ENCODE measurements around the gene RBM33. TPM values are rescaled to one million over a fixed set of nuclear protein-coding genes. Genes with fewer than 3 reads are reported as not detected.
A peak's percentile ranks its signal among the peaks of the same experiment; 100 is the strongest.

Gene RBM33
- total RNA-seq, 1 donor: 23.7 TPM

DNA sequence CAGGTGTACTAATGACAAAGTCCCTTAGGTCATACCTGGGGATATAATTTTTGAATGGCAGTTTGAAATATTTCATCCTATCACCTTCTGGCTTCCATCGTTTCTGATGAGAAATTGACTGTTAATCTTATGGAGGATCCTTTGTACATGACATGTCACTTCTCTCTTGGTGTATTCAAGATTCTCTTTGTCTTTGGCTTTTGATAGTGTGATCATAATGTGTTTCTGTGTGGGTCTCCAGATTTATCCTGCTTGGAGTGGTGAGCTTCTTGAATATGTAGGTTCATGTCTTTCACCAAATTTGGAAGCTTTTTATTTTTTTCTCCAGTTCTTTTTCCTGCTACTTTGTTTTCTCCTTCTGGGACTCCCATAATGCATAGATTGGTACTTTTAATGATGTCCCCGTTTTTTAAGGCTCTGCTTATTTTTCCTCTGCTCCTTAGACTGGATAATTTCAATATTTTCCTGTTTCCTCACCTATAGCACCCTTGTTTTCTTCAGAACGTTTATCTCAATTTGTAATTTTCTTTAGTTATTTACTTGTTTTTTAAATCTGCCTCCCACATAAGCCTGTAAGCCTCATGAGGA is 4.4 kb downstream of the RBM33 start:
- TF ChIP-seq, protein P1, sequence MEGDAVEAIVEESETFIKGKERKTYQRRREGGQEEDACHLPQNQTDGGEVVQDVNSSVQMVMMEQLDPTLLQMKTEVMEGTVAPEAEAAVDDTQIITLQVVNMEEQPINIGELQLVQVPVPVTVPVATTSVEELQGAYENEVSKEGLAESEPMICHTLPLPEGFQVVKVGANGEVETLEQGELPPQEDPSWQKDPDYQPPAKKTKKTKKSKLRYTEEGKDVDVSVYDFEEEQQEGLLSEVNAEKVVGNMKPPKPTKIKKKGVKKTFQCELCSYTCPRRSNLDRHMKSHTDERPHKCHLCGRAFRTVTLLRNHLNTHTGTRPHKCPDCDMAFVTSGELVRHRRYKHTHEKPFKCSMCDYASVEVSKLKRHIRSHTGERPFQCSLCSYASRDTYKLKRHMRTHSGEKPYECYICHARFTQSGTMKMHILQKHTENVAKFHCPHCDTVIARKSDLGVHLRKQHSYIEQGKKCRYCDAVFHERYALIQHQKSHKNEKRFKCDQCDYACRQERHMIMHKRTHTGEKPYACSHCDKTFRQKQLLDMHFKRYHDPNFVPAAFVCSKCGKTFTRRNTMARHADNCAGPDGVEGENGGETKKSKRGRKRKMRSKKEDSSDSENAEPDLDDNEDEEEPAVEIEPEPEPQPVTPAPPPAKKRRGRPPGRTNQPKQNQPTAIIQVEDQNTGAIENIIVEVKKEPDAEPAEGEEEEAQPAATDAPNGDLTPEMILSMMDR (IDR thresholded peaks at IDR 0.05; ENCODE audit: insufficient read depth, low read depth, low read length): no peak
- no peak overlapping the region for H3K4me3 ChIP-seq (ENCODE audit: low read depth, low read length)
- no peak for DNase-seq (ENCODE audit: low read depth)

DNA sequence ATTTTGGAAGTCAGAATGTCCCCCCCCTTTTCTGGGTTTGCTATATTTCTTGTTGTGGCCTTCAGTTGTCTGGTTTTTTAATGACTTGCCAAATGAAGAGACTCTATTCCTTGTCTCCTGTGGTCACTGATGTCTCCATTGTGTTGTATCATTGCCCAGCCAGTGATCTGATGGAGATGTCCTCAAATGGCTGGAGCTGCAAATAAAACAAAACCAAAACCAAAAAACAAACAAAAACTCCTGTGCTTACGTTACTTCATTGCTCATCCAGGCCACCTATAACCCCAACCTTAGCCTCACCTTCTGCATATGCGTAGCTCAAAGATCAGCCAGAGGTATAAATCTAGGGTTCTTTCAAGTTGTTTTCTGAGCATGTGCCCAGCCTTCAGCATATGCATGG is 5.1 kb downstream of the RBM33 start:
- H3K4me3 ChIP-seq (ENCODE audit: low read depth, low read length): no peak overlapping the region
- no peak for DNase-seq (ENCODE audit: low read depth)
- TF ChIP-seq, protein P1 (IDR thresholded peaks at IDR 0.05; ENCODE audit: insufficient read depth, low read depth, low read length): no peak

DNA sequence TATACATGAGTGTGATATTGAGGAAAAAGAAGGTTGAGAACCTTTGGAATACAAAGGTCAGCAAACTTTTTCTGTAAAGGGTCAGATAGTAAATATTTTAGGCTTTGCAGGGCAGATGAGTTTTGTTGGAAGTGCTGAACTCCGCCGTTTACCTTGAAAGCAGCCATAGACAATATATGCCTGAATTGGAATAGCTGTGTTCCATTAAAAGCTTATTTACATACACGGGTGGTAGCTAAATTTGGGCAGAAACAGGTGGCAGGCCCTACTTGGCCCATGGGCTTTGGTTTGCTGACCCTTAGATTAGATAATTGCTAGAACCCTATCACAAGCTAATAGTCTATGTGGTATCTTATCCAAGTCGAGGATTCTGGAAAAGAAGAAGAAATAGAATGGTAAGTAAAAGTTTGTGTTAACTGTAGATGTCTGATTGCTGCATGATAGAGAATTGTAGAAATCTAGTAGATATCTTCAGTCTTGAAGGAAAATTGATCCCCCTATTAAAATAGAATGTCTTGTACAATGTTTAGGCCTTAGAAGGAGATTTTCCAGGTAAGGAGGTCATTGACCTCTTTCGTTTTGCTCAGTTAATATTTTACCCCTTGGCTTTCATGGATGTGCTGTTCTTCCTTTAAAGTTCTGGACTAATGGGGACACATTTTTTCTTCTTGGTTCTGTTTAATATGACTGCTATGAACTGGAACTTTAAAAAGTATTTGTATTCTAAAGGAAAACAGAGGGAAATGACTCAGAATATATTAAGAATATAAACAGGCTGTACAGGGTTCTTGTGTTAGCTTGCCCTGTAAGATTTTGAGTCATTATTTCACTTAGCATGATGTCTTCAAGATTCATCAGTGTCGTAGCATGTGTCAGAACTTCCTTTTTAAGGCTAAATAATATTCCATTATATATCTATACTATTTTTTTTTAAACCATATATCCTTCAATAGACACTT is 8.0 kb downstream of the RBM33 start:
- TF ChIP-seq, protein P1 (IDR thresholded peaks at IDR 0.05; ENCODE audit: insufficient read depth, low read depth, low read length): no peak
- DNase-seq (ENCODE audit: low read depth): no peak
- H3K4me3 ChIP-seq (ENCODE audit: low read depth, low read length): no peak overlapping the region

DNA sequence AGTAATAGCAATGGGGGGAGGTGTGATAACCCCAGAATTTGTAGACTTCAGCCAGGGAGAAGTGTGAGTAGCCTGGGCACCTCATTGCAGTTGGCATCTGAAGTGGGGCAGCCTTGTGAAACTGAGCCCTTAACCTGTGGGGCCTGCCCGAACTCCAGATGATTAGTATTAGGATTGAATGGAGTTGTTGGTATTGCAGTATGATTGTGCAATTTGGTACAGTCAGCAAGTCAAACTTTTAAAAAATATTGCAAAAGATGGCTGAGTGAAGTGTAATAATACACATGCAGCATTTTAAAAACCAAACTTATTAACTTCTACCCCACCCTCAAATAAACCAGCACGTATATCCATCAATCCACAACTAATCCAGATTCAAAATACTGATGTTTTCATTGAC is 9.3 kb downstream of the RBM33 start:
- H3K4me3 ChIP-seq (ENCODE audit: low read depth, low read length): no peak overlapping the region
- TF ChIP-seq, protein P1 (IDR thresholded peaks at IDR 0.05; ENCODE audit: insufficient read depth, low read depth, low read length): no peak
- DNase-seq (ENCODE audit: low read depth): peak; percentile 83

DNA sequence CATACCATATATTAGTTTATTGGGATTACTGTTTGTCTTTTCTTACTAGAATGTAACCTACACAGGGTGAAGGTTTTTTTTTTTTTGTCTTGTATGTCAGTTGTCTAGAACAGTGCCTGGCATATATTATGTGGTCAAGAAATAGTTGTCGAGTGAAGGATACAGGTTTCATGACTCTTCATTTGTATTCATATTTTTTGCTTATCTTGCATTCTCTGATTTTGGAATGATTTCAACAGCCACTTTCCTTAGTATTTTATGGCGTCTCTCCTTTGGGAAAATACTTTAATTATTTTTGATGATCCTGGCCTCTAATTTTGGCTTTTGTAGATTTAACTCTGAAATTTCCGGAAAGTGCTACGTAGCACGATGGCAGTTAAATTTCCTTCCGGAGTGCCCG is 12.4 kb downstream of the RBM33 start:
- no peak for DNase-seq (ENCODE audit: low read depth)
- TF ChIP-seq, protein P1 (IDR thresholded peaks at IDR 0.05; ENCODE audit: insufficient read depth, low read depth, low read length): no peak
- no peak overlapping the region for H3K4me3 ChIP-seq (ENCODE audit: low read depth, low read length)

DNA sequence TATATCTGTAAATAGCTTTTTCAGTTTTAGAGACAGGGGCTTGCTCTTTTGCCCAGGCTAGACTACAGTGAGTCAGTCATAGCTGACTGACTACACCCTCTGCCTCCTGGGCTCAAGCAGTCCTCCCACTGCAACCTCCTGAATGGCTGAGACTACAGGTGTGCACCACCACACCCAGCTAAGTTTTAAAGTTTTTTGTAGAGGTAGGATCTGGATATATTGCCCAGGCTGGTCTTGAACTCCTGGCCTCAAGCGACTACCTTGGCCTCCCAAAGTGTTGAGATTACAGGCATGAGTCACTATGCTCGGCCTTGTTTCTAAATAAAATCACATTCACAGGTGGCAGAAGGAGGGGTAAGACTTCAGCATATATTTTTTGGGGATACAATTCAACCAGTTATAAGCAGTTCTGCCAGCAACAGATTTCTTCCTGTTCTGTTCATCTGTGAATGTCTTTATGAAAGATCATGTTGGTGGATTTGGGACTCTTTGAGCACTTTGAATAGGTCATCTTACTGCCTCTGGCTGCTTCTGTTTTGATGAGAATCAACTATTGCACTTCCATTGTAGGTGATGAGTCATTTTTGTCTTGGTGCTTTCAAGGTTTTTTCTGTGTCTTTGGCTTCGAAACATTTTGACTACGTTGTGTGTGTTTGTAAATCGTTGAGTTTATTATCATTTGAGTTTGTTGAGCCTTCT is 15.7 kb downstream of the RBM33 start:
- no peak for DNase-seq (ENCODE audit: low read depth)
- TF ChIP-seq, protein P1 (IDR thresholded peaks at IDR 0.05; ENCODE audit: insufficient read depth, low read depth, low read length): no peak
- H3K4me3 ChIP-seq (ENCODE audit: low read depth, low read length): no peak overlapping the region

Data from fibroblast of villous mesenchyme (primary cell).